Measurements from ENCODE around the gene CRYBA2.

The CRYBA2 gene

DNA sequence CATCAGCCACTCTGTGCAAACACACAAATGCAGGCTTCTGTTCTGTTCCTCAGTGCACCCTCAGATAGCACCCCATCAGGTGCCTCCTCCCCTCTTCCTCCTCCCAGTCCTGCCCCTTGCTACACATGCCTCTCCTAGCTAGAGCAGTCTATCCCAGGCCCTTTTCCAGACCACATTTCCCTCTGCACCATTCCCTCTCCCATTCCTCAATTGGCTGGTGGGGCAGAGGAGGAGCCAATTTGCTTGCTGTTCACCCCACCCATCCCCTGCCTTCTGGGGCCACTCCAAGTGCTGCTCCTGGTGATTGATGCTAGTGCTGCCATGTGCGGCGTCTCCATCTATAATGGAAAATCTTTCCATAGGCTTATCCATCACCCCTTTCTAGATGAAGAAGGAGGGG, 42.7 kb upstream of the CRYBA2 start:
- no peak for TF ChIP-seq ZFX (IDR thresholded peaks at IDR 0.05; ENCODE audit: borderline replicate concordance)
- no peak for TF ChIP-seq CTCF (IDR thresholded peaks at IDR 0.05)
- H3K27ac ChIP-seq = no peak overlapping the region

DNA sequence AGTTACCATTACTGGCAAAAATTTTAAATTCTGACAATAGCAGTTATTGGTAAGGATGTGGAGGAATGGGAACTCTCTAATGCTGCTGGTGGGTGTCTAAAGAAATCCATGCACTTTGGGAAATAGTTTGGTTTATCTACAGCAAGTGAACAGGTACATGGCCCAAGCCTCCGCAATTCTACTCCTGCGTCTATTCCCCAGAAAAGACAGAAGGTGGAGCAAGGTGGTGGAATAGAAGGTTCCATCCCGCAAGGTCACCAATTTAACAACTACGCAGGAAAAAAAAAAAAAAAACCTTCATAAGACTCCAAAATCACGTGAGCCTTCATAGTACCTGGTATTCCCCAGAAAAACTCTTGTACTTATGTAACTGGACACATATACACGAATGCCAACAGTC, 41.6 kb upstream of the CRYBA2 start:
- no peak overlapping the region for H3K27ac ChIP-seq
- no peak for TF ChIP-seq ZFX (IDR thresholded peaks at IDR 0.05; ENCODE audit: borderline replicate concordance)
- 0 out of 2 replicates have a peak, but pooled peaks have one; percentile 13 for TF ChIP-seq CTCF (IDR thresholded peaks at IDR 0.05)

- no peak overlapping the region for H3K27ac ChIP-seq
- TF ChIP-seq CTCF (IDR thresholded peaks at IDR 0.05) = no peak
- TF ChIP-seq ZFX (IDR thresholded peaks at IDR 0.05; ENCODE audit: borderline replicate concordance) = no peak
These were observed 39.0 kb upstream of the CRYBA2 start for GRCh38 chr2:219032051-219032745.

DNA sequence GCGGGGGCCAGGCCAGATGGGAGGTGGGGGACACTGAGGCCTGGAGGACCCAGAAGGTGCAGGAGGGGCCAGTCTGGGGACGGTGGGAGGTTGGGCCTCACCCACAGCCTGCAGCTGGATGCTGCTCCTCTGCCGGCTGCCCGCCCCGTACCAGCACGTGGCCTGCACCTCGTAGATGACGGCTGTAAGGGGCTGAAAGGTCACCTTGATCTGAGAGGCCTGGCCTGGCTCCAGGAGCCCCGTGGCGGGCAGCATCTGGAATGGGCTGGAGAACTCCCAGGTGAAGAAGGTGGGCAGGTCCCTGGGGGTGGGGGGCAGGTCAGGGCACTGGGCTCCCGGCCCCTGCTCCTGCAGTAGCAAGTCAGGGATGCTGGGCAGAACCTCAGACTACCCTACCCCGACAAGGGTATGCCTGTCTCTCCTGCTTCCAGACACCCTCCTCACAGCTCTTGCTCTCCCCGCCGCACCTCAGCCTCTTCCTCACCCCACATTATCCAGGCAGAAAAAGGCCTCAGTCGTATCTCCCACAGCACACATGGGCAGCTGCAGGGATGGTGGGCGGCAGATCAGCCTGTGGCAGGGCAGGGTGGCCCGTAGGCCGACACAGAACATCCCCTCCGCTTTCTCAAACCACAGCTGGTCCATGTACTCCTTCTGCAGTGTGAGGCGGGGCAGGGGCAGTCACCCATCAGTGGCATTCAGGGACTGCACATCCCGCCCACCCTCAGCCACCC, 38.0 kb upstream of the CRYBA2 start:
- no peak for TF ChIP-seq ZFX (IDR thresholded peaks at IDR 0.05; ENCODE audit: borderline replicate concordance)
- no peak for TF ChIP-seq CTCF (IDR thresholded peaks at IDR 0.05)
- no peak overlapping the region for H3K27ac ChIP-seq

- H3K27ac ChIP-seq = no peak overlapping the region
- TF ChIP-seq CTCF (IDR thresholded peaks at IDR 0.05) = no peak
- TF ChIP-seq ZFX (IDR thresholded peaks at IDR 0.05; ENCODE audit: borderline replicate concordance) = no peak
These were observed 37.1 kb upstream of the CRYBA2 start for GRCh38 chr2:219030177-219030940.

DNA sequence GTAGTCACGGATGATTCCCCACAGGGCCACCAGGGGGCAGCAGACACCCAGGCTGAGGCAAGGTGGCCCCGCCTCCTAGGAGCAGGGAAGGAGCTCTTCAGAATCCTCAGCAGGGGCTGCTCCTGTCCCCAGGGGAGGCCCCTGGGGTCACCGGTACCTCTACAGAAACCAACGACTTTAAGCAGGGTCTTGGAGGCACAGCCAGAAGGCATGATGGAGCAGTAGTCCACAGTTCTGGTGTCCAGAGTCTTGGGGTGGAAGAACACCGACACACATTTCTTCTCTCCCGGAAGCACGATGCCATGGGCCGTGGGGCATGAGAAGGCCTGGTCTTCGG, 36.6 kb upstream of the CRYBA2 start:
- no peak for TF ChIP-seq ZFX (IDR thresholded peaks at IDR 0.05; ENCODE audit: borderline replicate concordance)
- peak; percentile 96 for TF ChIP-seq CTCF (IDR thresholded peaks at IDR 0.05)

More for the DNA sequence above, 36.6 kb upstream of the CRYBA2 start:
- H3K27ac ChIP-seq = no peak overlapping the region

Measured in 22Rv1 (cell line).